Measurements from ENCODE around the gene TDRKH.
"Not testable (repeated sequence)": the region's sequence is repeated elsewhere in the genome, so short reads cannot be mapped to it uniquely, and the experiment has no call there.

TDRKH gene

DNA sequence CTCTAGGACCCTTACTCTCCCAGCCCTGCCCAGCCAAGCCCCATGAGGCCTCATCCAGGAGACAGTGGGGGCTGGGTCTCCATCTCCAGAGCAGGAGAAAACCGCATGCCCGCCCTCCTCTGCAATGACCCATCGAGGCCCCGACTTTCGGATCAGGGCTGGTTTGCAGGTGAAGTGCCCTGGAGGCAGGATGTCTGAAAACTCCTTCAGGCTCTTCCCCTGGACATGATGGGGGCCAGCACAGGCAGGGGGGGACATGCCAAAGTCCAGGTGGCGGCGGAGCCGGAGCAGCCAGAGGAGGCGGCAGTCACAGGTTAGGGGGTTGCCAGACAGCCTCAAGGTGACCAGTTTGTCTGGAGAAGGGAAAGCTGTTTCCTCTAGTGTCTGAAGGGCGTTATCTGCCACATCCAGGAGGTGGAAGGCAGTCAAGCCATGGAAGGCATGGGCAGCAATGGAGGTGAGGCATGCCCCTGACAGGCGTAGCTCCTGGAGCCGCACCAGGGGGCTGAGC is 11.1 kb upstream of the TDRKH start:
- DNase-seq: no peak

DNA sequence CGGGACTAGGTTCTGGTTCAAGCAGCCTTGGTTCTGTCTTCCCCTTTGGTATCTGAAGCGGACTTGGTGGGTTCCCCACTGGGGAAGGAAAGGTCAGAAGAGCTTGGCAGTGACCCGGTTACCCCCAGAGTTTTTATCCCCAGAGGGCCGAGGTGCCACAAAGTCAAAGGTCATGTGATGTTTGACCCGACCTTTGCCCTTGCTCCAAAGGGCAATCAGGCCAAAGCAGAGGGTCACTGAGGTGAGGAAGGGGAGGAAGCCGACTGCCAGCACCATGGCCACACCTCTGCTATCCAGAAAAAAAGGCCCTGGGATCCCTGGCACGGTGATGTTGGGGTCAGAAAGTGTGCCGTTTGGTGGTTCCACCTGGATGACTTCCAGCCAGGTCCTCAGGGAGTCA is 10.5 kb upstream of the TDRKH start:
- no peak for DNase-seq

DNA sequence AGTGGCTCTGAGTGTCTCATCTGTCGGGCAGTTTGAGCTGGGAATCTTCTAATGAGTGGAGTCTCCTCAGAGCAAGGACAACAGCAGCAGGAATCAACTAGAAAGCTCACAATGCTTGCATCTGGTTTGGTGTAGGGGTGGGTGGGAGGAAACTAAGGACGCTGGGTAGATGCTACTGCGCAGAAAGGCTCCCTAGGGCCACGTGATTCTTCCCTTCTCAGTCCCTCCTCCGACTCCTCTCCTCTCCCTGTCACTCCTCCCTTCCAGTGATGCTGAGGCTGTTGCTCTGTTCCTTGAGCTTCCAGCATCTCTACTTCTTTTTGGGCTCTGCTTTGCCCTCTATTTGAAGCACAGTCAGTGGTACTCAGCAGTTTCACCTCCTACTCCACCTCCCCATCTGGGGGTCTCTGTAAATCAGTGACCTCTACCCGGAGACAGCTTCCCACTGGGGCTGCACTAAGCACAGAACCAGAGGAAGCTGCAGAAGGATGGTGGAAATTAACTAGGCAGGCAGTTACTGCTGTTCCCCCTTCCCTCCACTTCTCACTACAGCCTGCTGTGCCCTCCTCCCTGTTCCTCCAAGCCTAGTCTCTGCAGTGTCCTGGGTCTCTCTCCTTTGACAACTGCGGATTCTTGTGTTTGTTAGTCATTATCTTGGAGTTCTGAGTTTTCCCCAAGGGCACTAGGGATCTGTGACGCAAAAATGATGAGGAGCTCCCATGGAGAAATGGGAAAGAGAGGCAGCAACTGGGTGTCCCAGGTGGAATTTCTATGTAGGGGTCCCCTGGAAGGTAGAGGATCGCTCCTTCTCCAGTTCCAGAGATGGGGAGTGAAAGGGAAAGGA is 9.1 kb upstream of the TDRKH start:
- DNase-seq: no peak

DNA sequence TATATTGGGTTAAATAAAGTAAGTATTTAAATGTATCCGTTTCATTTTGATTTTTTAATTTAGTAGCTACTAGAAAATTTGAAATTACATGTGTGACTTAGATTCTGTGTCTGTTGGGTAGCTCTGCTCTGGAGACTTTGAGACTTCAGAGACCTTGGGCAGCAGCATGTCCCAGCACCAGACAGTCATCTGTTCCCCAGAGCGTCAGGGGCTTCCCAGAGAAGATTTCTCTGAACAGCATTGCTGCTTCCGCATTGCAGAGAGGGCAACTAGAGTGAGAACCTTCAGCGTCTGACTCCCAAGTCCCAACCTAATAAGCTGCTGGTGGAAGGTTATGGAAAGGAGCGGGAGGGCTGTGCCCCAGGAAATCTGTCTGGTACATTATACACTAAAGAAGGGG is 8.3 kb upstream of the TDRKH start:
- no peak for DNase-seq

DNA sequence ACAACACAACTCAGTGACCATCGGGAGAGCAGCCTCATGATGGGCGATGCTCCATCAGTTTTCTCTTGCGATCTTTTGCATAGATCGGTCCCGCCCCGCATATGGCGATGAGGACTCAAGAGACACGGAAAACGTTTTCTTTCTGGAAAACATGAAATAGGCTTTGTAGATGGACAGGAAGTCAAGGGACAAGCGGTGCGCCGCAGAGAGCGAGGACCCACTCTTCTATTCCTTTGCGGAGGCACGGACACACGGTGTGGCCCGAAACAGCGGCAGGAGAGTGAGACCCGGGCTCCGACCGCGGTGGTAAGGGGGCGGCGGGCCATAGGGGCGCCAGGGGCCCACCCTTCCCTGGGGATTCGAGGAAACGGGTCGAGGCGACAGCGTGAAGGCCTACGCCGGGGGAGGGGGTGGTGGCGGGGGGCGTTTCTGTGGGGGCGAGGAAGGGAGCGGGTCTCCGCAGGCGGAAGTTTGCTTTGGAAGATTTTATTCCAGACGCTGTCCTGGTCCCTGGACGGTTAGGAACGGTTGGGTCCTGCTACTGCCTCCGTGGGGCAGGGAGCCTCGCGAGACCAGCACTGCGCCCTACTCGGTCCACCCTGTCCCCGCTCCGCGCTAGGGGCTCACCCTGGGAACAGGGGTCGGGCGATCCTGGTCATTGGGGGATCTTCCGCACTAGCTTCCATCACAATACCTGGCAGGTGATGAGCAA is 796 bp upstream of the TDRKH start:
- no peak for DNase-seq

DNA sequence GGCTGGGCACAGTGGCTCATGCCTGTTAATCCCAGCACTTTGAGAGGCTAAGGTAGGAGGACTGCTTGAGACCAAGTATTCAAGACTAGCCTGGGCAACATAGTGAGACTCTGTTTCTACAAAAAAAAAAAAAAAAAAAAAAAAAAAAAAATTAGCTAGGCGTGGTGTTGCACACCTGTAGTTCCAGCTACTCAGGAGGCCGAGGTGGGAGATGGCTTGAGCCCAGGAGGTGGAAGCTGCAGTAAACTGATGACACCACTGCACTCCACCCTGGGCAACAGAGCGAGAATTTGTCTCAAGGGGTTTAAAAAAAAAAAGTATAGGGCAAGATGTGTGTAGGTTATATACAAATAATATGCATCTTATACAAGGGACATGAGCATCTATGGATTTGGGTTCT is 2.6 kb downstream of the TDRKH start:
- no peak for DNase-seq

DNA sequence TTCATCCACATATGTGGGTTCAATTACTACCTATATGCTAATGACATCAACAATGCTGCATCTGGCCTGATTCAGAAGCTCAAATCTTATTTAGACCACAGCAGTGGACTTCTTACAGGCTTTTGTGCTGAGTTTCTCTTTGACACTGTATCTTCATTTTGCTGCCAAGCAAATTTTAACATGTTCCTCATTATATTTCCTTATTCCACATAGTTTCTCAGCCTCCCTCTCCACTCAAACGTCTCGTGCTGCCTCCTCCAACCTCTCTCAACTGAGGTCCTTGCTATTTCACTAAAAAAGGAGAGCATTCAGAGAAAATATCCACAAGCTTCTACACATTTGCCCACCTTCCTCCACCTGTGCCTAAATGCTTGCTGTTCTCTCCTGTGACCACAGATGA is 6.5 kb downstream of the TDRKH start:
- DNase-seq: no peak

DNA sequence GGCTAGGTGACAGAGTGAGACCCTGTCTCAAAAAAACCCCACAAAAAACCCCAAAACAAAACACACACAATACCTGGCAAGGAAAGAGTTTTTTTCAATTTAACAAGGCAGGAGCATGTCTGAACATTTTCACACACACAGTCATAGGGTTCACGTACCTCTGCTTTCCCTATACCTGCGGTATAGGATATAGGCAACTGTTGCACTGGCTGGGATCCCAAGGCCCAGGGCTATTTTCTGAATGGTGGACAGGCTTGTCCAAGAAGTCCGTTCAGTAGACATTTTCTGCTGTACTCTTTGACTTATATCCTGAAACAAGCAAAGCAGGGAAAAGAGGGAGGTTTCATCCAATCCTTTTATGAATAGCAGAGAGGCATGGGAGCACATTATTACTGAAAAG is 7.6 kb downstream of the TDRKH start:
- DNase-seq: no peak

DNA sequence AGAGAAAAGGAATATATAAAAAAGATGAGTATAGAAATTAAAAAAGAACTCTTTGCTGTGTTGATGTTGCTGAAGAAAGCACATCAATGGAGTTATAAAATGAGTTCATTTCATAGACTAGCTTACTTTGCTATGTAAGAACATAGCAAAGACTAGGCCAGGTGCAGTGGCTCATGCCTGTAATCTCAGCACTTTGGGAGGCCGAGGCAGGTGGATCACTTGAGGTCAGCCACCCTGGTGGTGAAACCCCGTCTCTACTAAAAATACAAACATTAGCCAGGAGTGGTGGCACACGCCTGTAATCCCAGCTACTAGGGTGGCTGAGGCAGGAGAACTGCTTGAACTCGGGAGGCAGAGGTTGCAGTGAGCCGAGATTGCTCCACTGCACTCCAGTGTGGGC is 8.3 kb downstream of the TDRKH start:
- DNase-seq: not testable (repeated sequence)

DNA sequence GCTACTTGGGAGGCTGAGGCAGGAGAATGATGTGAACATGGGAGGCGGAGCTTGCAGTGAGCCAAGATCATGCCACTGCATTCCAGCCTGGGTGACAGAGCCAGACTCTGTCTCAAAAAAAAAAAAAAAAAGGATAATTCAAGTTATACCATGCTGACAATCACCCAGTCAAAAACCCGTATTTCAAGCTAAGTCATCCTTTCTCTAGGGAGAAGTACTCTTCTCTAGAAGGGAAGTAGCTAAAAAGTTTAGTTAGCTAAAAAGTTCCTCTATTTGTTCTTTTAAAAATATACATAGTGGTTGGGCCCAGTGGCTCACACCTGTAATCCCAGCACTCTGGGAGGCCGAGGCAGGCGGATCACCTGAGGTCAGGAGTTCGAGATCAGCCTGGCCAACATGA is 9.6 kb downstream of the TDRKH start:
- DNase-seq: not testable (repeated sequence)

DNA sequence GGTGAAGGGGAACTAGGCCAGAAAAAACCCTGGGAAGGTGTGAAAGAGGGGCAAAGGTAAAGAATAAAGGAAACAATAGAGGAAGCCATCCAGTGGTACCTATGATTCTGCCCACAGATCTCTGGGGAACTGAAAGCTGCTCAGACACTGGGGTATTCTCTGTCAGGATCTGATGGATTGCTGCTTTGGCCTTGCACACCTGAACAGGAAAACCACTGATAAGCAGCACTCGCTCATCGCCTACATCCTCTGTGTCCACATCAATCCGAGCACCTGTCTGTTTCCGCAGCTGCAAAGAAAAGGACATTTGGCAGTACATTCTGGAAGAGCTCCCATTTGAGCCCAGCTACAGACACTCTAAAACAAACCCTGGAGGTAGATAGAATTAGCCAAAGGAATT is 10.4 kb downstream of the TDRKH start:
- DNase-seq: no peak

DNA sequence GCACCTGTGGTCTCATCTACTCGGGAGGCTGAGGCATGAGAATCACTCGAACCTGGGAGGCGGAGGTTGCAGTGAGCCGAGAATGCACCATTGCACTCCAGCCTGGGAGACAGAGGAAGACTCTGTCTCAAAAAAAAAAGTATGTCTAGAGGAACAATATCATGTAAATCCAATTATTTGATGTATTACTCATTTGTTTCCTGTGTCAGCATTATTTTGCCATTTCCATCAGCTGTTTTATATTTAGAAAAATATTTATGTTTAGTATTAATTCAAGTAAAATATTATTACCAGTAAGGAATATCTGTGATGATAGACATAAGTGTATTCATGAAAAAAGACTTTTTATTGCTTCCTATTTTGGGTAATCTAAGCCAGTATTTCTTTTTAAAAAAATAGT is 13.0 kb downstream of the TDRKH start:
- no peak for DNase-seq

DNA sequence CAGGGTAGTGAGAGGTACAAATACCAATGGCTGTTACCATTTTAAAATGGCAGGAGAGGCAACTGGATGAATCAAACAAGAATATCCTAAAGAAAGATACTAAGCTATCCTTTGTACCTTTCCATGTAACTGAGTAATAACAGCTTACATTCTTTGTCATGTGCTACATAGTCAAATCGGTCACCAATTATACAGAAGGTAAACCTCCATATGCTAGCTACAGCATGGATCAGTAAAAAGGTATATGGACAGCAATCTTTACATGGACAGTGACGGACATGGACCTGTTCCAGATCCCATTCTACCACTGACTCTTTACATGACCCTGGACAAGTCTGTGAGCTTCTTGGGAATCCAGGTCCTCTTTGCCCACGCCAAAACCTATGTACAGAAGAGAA is 13.6 kb downstream of the TDRKH start:
- DNase-seq: no peak

DNA sequence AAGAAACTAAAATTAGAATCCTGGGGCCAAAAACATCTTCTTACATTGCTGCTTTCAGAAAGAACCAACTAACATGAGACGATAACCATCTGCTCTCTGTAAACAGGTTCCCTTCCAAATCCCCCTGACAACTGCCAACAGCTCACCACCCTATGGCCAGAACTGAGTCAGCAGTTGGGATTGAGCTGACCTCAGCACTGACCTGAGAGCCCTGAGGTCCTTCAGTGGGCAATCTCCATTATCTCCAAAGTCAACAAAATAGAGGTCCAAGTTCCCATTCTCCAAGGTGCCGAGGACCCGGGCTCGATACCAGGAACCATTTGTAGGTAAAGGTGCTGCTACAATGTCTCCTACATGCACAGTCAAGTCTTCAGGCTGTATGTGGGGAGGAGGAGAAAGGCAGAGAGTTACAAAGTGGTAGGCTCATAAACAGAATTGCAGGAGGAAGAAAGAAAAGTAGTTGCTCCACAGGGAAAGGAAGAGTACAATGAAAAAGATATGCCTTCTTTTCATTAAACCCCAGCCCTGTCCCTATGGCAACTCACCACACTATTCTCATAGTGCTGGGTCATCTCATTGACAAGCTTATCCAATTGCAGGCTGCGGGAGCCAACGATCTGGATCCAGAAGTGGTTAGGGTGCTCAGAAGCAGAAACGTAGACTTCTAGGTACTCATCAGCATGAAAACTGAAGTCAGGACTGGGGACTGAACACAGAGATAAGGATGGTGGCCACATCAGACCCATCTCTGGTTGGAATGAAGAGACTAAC is 14.2 kb downstream of the TDRKH start:
- no peak for DNase-seq

DNA sequence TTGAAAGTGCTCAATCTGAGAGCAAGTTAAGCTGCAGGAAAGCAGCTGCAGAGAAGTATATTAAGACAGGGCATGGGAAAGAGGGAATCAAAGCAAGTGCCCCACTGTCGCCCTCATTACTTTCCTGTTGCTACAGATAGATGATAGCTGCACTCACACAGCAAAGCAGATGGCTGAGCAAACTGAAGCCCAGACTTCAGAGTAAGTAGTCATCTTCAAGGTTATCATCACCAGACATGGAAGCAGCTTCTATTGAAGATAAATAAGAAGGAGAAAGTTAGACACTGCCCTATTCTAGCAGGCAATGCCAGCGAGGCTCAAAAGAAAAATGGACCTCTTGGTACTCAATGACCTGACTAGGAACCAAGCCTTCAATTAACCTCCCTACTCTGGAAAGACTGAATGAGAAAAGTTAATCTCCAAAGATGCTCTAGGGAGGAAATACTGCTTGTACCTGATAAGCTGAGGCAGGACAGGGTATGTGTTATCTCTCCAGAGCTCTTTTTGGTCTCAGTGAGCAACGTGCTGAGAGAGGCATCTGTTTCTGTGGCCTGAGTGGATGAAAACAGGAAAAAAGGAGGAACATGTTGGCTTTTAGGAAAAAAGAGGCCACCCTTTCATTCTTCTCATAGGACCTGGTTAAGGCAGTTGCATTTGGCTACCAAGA is 15.9 kb downstream of the TDRKH start:
- DNase-seq: no peak

DNA sequence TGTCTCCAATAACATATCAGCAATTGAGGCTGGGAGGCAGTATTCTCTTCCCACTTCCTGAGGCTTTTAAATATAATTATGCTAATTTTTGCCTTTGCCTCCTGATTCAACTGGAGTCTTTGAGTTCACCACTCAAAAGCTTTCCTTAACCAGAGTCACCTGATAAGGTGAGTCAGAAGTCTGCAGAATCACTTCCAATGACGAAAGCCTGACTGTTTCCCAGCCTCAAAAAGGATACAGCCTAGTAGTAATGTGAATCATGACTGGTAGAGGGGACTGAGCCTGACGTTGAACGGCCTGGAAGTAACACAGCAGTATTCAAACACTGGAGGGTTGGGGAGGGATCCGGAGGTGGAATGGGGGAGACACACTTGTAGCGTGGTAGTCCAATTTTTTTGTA is 16.6 kb downstream of the TDRKH start:
- DNase-seq: no peak

DNA sequence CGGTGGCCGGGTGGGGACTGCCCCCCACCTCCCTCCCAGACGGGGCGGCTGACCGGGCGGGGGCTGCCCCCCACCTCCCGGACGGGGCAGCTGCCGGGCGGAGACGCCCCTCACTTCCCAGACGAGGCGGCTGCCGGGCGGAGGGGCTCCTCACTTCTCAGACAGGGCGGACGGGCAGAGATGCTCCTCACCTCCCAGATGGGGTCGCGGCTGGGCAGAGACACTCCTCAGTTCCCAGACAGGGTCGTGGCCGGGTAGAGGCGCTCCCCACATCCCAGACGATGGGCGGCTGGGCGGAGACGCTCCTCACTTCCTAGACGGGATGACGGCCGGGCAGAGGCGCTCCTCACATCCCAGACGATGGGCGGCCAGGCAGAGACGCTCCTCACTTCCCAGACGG is 21.0 kb downstream of the TDRKH start:
- DNase-seq: not testable (repeated sequence)

DNA sequence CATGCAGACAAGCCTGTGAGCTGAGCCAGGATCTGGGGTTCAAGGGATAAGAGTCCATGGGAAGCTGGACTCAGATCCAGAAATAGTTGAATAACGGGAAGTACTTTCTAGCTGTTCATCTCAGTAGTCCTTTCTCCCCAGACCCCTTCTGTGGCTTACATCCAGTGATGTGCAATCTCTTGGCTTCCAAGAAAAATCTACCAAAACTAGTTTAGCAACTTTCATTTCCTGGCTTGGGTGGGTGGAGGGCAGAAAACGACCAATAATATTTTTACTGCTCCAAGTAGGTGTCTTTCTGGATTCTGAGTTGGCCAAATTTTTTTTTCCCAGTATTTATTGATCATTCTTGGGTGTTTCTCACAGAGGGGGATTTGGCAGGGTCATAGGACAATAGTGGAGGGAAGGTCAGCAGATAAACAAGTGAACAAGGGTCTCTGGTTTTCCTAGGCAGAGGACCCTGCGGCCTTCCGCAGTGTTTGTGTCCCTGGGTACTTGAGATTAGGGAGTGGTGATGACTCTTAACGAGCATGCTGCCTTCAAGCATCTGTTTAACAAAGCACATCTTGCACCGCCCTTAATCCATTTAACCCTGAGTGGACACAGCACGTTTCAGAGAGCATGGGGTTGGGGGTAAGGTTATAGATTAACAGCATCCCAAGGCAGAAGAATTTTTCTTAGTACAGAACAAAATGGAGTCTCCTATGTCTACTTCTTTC is 21.8 kb downstream of the TDRKH start:
- DNase-seq: not testable (repeated sequence)

DNA sequence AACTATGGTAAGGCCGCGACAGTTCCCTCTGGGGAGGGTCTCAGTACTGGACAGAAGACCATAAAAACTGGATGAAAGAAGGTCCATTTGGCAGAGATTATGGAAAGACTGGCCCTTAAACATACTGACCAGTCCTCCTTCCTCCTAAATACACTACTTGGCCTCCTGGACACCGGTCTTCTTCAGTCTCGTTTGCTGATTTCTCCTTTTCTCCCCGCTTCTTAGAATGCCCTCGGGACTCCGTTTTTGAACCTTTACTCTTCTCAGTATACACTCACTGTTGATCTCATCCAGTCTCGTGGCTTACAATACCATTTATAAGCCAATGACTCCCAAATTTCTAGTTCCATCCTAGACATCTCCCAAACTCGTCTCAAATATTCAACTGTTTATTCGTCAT is 26.3 kb downstream of the TDRKH start:
- DNase-seq: no peak

DNA sequence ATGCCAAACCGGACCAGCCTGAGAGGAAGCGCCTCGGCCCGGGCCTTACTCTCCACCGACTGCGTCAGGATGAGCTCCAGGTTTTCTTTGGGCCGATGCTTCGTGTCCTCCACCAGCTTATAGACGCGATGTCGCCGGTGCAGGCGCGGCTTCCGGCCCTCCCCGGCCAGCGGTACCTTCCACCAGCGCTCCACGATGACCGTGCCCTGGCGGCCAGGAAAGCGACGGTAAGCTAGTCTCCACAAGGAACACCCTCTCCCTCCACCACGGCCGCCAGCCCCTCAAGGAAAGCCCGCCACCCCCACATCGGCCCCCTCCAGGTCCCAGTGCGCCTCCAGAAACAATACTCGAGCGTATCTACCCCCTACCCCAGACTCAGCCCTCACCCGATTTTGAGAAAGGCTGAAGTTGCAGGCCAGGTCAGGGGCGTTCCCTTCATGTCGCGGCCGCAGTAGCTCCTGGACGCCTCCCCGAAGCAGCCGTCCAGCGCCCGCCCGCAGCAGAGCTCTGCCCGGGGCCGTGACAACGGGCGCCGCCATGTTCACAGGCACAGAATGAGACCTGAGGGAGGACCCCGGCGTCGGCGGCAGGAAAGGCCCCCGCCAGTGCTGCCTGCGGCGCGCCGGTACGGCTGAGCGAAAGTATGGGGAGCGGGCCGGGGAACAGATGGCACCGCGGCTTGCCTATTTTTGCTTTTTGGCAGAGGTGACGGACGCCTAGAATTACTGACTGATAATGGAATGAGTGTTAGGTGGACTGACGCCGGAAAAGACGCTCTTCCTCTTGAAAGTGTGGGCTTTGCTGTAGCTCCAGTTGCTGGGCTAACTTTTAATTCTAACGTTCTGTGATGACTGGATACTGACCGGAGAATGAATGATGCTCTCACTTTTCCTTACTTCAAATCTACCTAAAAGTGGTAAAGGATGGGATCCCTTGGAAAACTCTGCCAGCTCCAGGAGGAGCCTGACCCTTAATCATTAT is 27.1 kb downstream of the TDRKH start, which contains the start of gene MRPL9:
Gene MRPL9, minus strand, starts transcription at position 556 of the 981 bp plus-strand sequence. Its CDS starts 17 bp downstream, at position 539.
- DNase-seq: peak; percentile 90
